Erythroblast (primary cell): ENCODE results near the gene NEK11.

Source experiments
- DNase-seq, 2 experiments: peaks; one replicate each; lab custom pipeline; 2025; lab: John Stamatoyannopoulos, UW
- GATA1 ChIP-seq: IDR thresholded peaks from 2 replicates; pipeline ENCODE4 v1.6.1; 2011; ENCODE audit warnings: low read depth, mild to moderate bottlenecking, control low read depth, low read length, moderate library complexity
- POLR2A ChIP-seq: IDR thresholded peaks from 2 replicates; pipeline ENCODE4 v1.6.1; 2011; ENCODE audit warnings: mild to moderate bottlenecking, low read length

Gene NEK11

DNA sequence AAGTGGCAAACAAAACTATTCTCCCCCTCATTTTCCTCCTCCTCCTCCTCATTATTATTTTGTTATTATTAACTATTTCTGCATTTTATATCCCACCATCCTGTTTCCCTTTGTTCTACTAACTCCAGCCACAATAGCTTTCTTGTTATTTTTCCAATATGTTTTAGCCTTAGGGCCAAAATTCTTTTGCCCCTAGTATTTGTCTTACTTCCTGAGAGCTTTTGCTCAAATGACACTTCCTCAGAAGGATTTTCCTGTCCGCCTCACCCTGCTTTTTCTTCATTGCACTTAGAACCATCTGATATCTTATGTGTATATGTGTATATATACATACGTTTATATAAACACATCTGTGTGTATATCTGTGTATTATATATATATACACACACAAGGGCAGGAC, 322.2 kb downstream of the NEK11 start:
- TF ChIP-seq GATA1: no peak
- no peak for TF ChIP-seq POLR2A

DNA sequence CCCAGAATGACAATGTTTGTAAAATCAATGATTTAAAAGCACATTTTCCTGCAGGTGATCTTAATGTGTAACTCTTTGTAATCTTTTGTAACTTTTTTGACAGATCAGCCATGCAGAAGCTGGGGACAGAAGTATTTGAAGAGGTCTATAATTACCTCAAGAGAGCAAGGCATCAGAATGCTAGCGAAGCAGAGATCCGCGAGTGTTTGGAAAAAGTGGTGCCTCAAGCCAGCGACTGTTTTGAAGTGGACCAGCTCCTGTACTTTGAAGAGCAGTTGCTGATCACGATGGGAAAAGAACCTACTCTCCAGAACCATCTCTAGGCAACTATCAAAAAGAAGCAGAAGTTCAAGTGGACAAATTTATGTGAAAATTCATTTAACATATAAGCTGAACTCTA, 322.8 kb downstream of the NEK11 start:
- TF ChIP-seq GATA1 (no peak), POLR2A (no peak)
- no peak for DNase-seq

More for the DNA sequence above, 322.2 kb downstream of the NEK11 start:
- DNase-seq: no peak

DNA sequence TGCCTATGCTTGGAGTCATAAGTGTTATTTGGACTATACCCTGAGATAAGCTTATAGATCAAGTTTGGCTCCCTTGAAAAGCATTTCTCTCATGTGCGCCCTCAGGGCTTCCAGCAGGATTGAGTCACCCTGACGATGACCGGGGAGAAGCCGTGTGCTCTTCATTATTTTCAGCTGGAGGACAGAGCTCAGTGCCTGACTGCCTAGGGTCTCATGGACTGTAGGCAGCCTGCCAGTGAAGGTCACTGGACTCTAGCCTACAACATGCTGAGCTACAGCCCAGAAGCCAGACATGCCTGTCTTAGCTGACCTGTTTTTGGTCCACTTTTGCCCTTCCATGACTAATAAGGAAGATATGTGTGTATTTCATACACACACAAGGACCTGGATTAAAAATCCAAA, 323.3 kb downstream of the NEK11 start:
- no peak for DNase-seq
- no peak for TF ChIP-seq POLR2A
- TF ChIP-seq GATA1: no peak

DNA sequence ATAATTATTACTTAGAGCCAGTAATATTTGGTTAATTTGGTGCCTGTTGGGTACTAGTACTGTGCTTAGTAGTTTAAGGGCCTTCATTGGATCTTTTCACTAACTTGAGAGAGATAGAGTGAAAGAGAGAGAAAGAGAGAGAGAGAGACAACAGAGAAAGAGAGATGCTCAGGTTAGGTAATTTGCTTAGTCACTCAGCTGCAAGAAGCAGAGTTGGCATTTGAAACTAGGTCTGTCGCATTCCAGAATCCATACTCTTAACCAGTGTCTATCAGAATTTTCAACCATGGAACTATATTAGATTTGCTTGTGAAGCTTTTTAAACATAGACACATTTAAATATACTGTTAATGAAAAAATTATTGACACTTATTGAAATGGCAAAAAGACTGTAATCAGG, 323.8 kb downstream of the NEK11 start:
- no peak for TF ChIP-seq GATA1
- TF ChIP-seq POLR2A: no peak
- DNase-seq: no peak

DNA sequence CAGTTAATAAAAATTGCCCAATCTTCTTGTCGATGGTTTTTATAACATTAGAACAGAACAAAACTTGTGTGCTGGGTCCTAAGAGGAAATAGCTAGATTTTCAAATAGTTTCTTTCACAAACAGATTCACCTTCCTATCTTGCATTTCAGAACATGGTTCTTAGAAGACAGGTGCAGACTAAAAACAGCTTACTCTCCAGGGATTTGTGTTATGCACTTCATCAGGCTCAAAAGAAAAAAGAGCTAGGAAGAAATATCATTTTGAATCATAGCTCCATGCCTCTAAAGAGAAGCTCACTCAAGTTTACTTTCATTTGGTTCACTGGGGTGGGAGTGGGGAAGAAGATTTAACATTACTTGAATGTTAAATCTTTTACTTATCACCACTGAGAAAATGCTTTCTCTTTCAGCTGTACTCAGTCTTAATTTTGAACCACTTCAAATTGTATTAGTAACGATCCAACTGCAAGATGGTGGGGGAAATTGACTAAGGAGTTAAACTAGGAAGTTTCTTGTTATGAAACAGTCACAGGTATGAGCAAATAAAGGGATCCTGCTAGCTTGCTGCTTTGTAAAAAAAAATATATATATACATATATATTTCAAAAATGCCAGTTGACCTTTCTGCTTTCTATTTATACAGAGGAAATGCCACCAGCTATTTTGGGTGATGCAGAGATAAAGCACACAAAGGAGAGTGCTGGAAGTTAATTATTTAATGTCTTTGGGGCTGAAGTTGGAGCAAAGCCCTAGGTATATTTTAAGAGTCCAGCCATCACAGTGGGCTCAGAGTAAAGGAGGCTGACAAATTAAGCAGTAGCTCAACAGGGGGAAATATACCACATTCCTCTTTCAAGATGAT, 326.6 kb downstream of the NEK11 start:
- no peak for DNase-seq
- TF ChIP-seq POLR2A (no peak), GATA1 (no peak)

DNA sequence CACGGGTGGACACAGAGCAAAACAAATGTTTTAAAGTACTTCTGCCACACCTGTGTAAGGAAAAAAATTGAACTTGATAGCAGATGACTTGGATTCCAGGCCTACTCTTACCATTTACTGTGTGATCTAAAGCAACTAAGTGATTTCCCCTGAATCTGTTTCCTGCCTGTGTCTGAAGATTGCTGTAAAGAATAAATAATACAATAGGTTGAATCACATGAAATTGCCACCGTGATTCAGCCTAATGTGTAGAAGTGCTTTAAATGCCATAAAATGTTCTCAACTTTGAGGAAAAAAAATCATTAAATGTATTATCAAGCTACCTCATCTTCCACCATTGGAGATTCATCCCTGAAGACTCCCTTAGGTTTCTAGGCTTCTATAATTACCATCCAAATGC, 327.3 kb downstream of the NEK11 start:
- TF ChIP-seq POLR2A (no peak), GATA1 (no peak)
- DNase-seq: no peak

DNA sequence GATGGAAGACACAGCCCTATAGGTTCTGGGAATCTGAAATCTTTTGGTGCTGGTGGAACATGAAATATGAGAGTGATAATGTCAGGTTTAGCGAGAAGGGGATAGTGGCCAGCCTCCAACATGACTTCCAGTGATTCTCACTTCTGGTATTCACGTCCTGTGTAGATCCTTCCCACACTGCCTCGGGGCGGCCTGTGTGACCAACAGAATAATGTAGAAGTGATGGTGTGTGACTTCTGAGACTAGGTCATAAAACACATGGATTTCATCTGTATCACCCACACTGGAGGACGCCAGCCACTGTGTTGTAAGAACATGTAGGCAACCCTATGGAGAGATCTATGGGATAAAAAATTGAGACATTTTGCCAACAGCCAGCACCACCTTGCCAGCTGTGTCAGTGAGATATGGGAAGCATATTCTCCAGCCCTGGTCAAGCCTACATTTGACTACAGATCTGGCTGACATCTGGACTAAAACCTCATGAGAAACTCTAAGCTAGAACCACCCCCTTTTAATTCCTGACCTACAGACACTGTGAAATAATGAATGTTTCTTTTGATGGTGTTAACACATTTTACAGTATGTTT, 329.4 kb downstream of the NEK11 start:
- no peak for TF ChIP-seq POLR2A
- no peak for TF ChIP-seq GATA1
- DNase-seq: peak; percentile 66 to 84

DNA sequence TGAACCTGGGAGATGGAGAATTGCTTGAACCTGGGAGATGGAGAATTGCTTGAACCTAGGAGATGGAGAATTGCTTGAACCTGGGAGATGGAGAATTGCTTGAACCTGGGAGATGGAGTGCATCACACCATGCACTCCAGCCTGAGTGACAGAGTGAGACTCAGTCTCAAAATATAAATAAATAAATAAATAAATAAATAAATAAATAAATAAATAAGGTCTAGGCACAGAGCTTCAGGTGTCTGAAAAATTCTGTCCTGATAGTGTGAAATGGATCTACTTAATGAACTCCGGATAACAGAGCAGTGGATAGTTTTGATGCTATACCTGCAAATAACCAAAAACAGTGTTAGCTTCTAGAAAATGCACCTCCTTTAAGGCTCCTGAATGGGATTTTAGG, 330.6 kb downstream of the NEK11 start:
- no peak for TF ChIP-seq POLR2A
- TF ChIP-seq GATA1: no peak
- no peak for DNase-seq

DNA sequence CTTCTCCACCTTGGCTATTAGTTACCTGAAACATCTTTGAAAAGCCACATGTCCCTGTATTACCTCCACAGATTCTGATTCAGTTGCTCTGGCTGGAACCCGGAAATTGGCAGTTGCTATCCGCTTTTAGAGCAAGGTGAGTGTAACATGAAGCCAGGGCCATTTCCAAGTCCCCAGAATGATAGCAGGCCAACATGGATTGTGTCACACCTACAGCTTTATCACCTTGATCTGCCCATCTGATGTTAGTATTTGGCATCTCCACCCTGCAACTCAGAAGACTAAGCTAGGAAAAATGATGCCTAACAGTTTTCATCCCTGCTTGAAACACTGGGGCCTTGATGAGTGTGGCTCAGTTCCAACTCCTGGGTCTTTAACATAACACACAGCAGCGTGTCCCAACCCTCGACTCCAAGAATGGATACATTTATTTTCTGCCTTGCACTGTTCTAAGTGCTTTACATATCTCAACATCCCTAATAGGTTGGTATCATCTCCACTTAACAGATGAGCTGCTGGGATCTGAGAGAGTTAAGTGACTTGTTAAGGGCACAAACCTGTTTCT, 333.6 kb downstream of the NEK11 start:
- no peak for DNase-seq
- TF ChIP-seq GATA1 (no peak), POLR2A (no peak)

DNA sequence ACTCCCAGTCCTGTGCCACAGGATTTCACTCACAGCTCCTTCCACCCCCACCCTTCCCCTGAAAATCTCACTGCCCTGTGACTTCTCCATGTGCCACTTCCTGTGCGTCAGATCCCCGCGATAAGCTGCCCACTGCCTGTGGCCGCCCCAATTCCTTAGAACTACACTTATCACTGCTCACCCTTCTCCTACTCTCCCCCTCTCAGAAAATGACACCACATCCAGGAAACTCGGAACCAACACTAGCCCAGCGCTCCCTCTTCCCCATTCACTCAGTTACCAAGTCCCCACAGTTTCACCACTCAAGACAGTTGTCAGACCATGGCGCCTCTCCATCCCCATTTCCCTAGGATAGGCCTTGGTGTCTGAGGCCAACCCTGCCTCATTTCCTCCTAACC, 334.4 kb downstream of the NEK11 start:
- DNase-seq: peak in 1 of 2 experiments; percentile 32

DNA sequence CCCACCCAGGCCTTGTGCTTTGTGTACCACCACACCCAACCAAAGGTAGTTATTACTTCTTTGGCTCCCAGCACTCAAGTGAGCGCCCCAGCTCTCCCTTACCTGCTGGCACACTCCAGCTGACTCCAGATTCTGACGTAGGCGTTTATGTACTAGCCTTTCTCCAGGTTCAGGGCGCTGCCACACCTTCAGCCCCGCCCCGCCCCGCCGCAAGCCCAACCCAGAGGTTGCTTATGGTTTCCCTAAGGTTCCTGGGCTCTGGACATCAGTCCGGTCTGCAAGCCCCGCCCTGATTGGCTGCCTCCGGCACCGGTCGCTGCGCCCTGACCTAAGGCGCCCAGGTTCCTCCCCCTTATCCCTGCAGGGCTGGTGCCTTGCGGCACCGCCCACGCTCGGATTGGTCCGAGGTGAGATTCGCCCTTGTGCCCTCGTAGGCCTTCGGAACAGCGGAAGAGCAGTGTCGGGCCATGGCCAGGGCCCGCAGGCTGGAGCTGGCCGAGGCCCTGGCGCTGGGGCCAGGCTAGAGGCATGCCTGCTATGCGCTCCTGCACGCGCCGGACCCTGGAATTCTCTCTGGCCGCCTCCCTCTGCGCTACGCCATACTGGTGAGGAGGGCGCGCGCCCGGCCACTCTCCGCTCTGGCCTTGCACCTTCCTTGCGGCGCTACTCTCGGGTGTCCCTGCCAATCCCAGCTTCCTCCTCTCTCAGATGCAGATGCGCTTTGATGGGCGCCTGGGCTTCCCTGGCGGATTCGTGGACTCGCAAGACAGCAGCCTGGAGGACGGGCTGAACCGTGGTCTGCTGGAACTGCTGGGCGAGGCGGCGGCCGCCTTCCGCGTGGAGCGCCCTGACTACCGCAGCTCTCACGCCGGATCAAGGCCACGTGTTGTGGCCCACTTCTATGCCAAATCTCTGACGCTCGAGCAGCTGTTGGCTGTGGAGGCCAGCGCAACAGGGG, 335.1 kb downstream of the NEK11 start:
- peak; percentile 85 to 91 for DNase-seq
- TF ChIP-seq POLR2A: peak; percentile 85
- TF ChIP-seq GATA1: no peak

DNA sequence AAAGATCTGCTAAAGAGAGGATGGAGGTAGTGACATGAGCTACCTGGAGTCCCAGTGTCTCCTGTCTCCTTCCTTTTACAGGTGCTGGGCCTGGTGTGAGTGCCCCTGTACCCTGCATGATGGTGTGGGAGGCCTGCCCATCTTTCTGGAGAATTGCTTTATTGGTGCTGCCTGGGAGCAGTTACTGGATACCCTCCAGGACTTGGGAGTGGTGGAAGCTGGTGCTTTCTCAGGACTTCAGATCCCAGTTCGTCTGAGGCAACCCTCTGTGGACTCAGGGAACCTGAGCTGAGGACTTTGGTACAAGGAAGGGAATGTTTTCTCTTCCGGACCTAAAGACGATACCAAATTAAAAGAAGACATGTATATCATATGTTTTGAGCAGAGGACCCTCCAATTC, 336.6 kb downstream of the NEK11 start:
- TF ChIP-seq POLR2A: no peak
- TF ChIP-seq GATA1: no peak
- DNase-seq: no peak

DNA sequence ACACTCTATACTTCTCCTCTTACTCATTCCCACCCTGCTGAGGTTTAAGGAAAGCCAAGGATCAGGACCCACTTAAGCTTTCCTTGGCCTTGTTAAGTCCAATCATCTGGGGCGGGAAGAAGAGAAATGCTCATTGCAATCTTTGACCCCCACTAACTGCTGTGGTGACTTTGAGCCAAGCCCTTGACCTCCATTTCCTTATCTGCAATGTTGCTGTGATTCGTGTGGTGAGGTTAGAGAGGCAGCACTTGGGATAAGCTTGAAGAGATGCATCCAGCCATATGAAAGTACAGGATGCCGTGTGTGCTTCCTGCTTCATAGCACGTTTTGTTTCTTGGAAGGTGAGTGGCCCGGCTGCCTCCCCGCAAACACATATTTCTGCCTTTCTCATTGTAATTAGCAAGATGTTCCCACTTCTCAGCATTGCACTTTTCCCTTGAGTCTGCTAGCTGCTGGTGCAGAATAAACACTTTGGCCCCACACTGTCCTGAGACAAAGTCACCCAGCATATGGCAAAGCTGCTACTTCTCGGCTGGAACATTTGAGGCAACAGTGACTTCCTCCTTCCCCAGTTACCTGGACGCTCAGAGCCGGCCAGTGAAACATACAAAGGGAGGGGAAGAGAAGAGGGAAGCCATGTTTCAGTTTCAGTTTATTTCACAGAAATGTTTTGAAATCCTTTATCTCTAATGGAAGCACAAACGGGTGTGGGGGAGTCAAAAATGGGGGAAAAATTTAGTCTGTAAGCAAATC, 344.4 kb downstream of the NEK11 start:
- TF ChIP-seq GATA1: no peak
- TF ChIP-seq POLR2A: peak; percentile 0
- no peak for DNase-seq

DNA sequence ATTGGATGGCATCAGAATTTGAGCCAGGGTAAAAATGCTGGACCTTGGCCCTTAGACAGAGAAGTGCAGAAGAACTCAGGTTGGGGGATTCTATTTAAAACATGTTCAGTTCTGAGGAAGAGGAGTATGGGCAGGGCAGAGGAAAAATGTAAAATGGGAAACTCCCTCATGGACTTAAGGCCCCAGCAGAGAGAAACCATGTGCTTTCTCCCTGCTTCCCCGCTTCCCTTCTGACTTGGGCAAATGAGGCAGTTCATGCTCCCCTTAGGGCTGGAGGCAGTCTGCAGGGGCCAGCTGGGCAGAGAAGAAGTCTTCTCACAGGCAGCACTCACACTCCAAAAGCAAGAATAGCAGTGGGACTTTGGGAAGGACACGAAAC, 345.0 kb downstream of the NEK11 start:
- TF ChIP-seq GATA1: no peak
- no peak for TF ChIP-seq POLR2A
- DNase-seq: no peak
